HepG2 (cell line): ENCODE data around the gene SEC16A.

Experiments used
- KLF11 ChIP-seq: IDR thresholded peaks from 2 replicates; pipeline ENCODE4 v1.6.1; 2016; ENCODE audit warnings: missing compliant biosample characterization
- NR2F1 ChIP-seq, 2 experiments: fragments of 450-650 bp in 1 of 2; formaldehyde crosslinking in 1 of 2; IDR thresholded peaks; 2 replicates each; pipeline versions ENCODE4 v1.5.0 to v1.6.1; 2016 to 2020; ENCODE audit warnings: mild to moderate bottlenecking in 1 of 2, missing compliant biosample characterization in 1 of 2, missing genetic modification reagents in 1 of 2, moderate library complexity in 1 of 2
- POLR2A ChIP-seq, 2 experiments: IDR thresholded peaks; 2 replicates each; pipeline ENCODE4 v1.6.1; 2011; ENCODE audit warnings: low read depth in 2 of 2, low read length in 2 of 2, mild to moderate bottlenecking in 1 of 2, moderate library complexity in 1 of 2; ENCODE audit not compliant: insufficient read depth in 1 of 2

- TF ChIP-seq POLR2A (IDR thresholded peaks at IDR 0.05; ENCODE audit: insufficient read depth in 1 of 2, low read depth in 2 of 2, low read length in 2 of 2) (no peak), NR2F1 (CRISPR knock-in tag; IDR thresholded peaks at IDR 0.05) (no peak), KLF11 (CRISPR knock-in tag) (no peak)
Measured at GRCh38 chr9:136471802-136472487, 10.9 kb downstream of the SEC16A start.
